Measurements from ENCODE around the gene BCAN. TPM values are rescaled to one million over a fixed set of nuclear protein-coding genes. Genes with fewer than 3 reads are reported as not detected.
A peak's percentile ranks its signal among the peaks of the same experiment; 100 is the strongest.

The BCAN gene
- total and polyA plus RNA-seq, 2 of the 8 experiments (the other 6 are each of a cell fraction or from before 2014, with no cell fraction given): 4.5 to 24.0 TPM

GRCh38 chr1:156662800-156663055, 20.8 kb downstream of the BCAN start:
- WGBS, 2 experiments (ENCODE audit: extremely low coverage in 1 of 2, insufficient coverage in 1 of 2, insufficient read length in 1 of 2, insufficient replicate concordance in 2 of 2, low coverage in 1 of 2, low lambda C conversion rate in 2 of 2, missing lambda C conversion rate in 1 of 2): 87% methylated on average over 5 of the region's 5 CpGs; no CpG with 5 or more reads in 1 of the 2 experiments
- 0 out of 2 replicates have a peak overlapping the region, but pooled peaks have one; percentile 4 for H2BK15ac ChIP-seq (ENCODE audit: low read length)
- peak overlapping the region; percentile 83 for H3K18ac ChIP-seq (ENCODE audit: extremely low read depth, low read length)
- H3K56ac ChIP-seq (replicated peaks; ENCODE audit: insufficient read length, low read depth, low read length): no peak overlapping the region
- CTCF ChIA-PET (ENCODE audit: partially characterized antibody): interaction anchor here (11.6 to 66.0 kb wide), 3 partner anchors 18 to 43 kb away, joined by 254 to 4284 read pairs (median 520); partner anchors contain the start of genes BCAN, CRABP2, HAPLN2 and ISG20L2
- no peak overlapping the region for H3K4me2 ChIP-seq (ENCODE audit: insufficient read depth in 1 of 2, low read depth in 2 of 2, low read length in 2 of 2)
- no peaks in the 10 kb centered on the region for H3K36me3 ChIP-seq (ENCODE audit: control insufficient read depth in 2 of 4, insufficient read depth in 4 of 4, low read length in 3 of 4)
- H4K5ac ChIP-seq (ENCODE audit: insufficient read length, low read depth, low read length): no peak overlapping the region
- peaks cover 5% of the 10 kb centered on the region for H3K23me2 ChIP-seq (ENCODE audit: low read depth, low read length)
- H2BK120ac ChIP-seq (replicated peaks; ENCODE audit: low read depth, low read length): no peak overlapping the region
- H2BK20ac ChIP-seq (ENCODE audit: low read length): peak overlapping the region; percentile 97
- H3K9ac ChIP-seq (replicated peaks in 1 of 4; ENCODE audit: extremely low read depth in 1 of 4, low read depth in 3 of 4, low read length in 3 of 4): no peak overlapping the region
- no peaks in the 10 kb centered on the region for H4K20me1 ChIP-seq (replicated peaks in 1 of 2; ENCODE audit: control insufficient read depth in 1 of 2, insufficient read depth in 2 of 2, low read length in 2 of 2)
- H3K23ac ChIP-seq (ENCODE audit: insufficient read length): no peak overlapping the region
- no peak for FAIRE-seq
- peaks cover 19 to 61% (median 54%) of the 10 kb centered on the region in 4 experiments for H3K4me1 ChIP-seq (replicated peaks in 1 of 4; ENCODE audit: control insufficient read depth in 3 of 4, insufficient read depth in 4 of 4, low read length in 3 of 4)
- H2BK12ac ChIP-seq (ENCODE audit: low read depth, low read length): peak overlapping the region; percentile 92
- TF ChIP-seq POU5F1 (IDR thresholded peaks at IDR 0.05; ENCODE audit: low read depth, low read length) (no peak), CEBPB (IDR thresholded peaks at IDR 0.05; ENCODE audit: low read depth, low read length) (no peak), CREB1 (IDR thresholded peaks at IDR 0.05) (no peak), SUZ12 (IDR thresholded peaks at IDR 0.05; ENCODE audit: low read length) (no peak), SP2 (IDR thresholded peaks at IDR 0.05; ENCODE audit: low read length) (no peak), SP4 (IDR thresholded peaks at IDR 0.05; ENCODE audit: low read length) (no peak), EZH2 (IDR thresholded peaks at IDR 0.05; ENCODE audit: low read depth, low read length, severe bottlenecking) (no peak), GABPA (IDR thresholded peaks at IDR 0.05; ENCODE audit: borderline replicate concordance, insufficient read depth, low read length) (no peak), TBP (IDR thresholded peaks at IDR 0.05; ENCODE audit: low read depth, low read length) (no peak), TAF1 (IDR thresholded peaks at IDR 0.05; ENCODE audit: low read depth, low read length) (no peak)
- no peak overlapping the region for H3K27ac ChIP-seq (ENCODE audit: low read depth, low read length)
- H3K14ac ChIP-seq (ENCODE audit: insufficient read length): no peak overlapping the region
- no peak for DNase-seq (ENCODE audit: low read depth in 1 of 2, low spot score in 2 of 2)
- no peak overlapping the region for H3K4ac ChIP-seq (replicated peaks; ENCODE audit: insufficient read length, low read depth, low read length)
- no peak overlapping the region for H2AFZ ChIP-seq (ENCODE audit: low read length)
- H3K79me1 ChIP-seq (ENCODE audit: low read depth, low read length): no peaks in the 10 kb centered on the region; the same call in 1 of the 2 replicates
- H2AK5ac ChIP-seq (ENCODE audit: low read depth, low read length): no peak overlapping the region; the same call in 1 of the 2 replicates
- POLR2A ChIA-PET (ENCODE audit: partially characterized antibody): interaction anchor here (1.2 to 12.0 kb wide), 5 partner anchors 13 to 89 kb away, joined by 3 to 419 read pairs (median 5); partner anchors contain the start of genes HDGF and NES
- no peaks in the 10 kb centered on the region for H3K79me2 ChIP-seq (ENCODE audit: control insufficient read depth in 1 of 2, insufficient read depth in 2 of 2, low read length in 2 of 2)
- H3K9me3 ChIP-seq (ENCODE audit: insufficient read depth in 2 of 2, low read depth in 1 of 2, low read length in 1 of 2): no peaks in the 10 kb centered on the region
- H2BK5ac ChIP-seq (ENCODE audit: low read depth, low read length): peak overlapping the region; percentile 98; the same call in 1 of the 2 replicates
- H3K27me3 ChIP-seq (replicated peaks in 1 of 4; ENCODE audit: control insufficient read depth in 3 of 4, extremely low read depth in 1 of 4, insufficient read depth in 3 of 4, low read length in 3 of 4): peaks cover 0 to 21% (median 12%) of the 10 kb centered on the region in 4 experiments; a peak in 5 of 7 replicates
- no peak overlapping the region for H3K4me3 ChIP-seq (ENCODE audit: extremely low read depth in 1 of 4, insufficient read depth in 2 of 4, low read depth in 3 of 4, low read length in 4 of 4)
- H4K91ac ChIP-seq (replicated peaks; ENCODE audit: insufficient read length, low read length): no peak overlapping the region
- no peak overlapping the region for H4K8ac ChIP-seq (ENCODE audit: extremely low read depth, insufficient read depth, low read length)

Data from H1 (cell line).